A549 (cell line): ENCODE measurements around the gene TBL1X.

Experiments used
- CHD4 ChIP-seq: fragments of 200-600 bp; sonication (generic); IDR thresholded peaks from 2 replicates; pipeline ENCODE4 v1.6.1; 2016; ENCODE audit warnings: antibody characterized with exemption, mild to moderate bottlenecking, borderline replicate concordance
- HDAC2 ChIP-seq: fragments of 200-600 bp; sonication (generic); IDR thresholded peaks from 2 replicates; pipeline ENCODE4 v1.6.1; 2016
- KDM1A ChIP-seq: fragments of 200-600 bp; sonication (generic); IDR thresholded peaks from 2 replicates; pipeline ENCODE4 v1.6.1; 2016; ENCODE audit warnings: low read depth, mild to moderate bottlenecking
- POLR2A ChIP-seq: IDR thresholded peaks from 2 replicates; pipeline ENCODE4 v1.6.1; 2012; ENCODE audit warnings: mild to moderate bottlenecking, low read length

GRCh38 chrX:9604111-9604907, 139.5 kb downstream of the TBL1X start:
- no peak for TF ChIP-seq CHD4
- TF ChIP-seq POLR2A = no peak
- TF ChIP-seq HDAC2 = no peak
- no peak for TF ChIP-seq KDM1A
